ENCODE measurements around the gene ACTRT2. TPM values are rescaled to one million over a fixed set of nuclear protein-coding genes. Genes with fewer than 3 reads are reported as not detected.

Gene ACTRT2
- total and polyA plus RNA-seq, 10 of the 15 experiments (the other 5 are each of a cell fraction or from before 2014, with no cell fraction given), result not detected

- RAD21 ChIA-PET (ENCODE audit: unreplicated experiment), result no interaction called here
- H3K4me2 ChIP-seq (ENCODE audit: control insufficient read depth, insufficient read depth), result no peak overlapping the region
- no peak overlapping the region for H3K27ac ChIP-seq (ENCODE audit: control insufficient read depth, insufficient read depth)
- H2AFZ ChIP-seq (ENCODE audit: control insufficient read depth, low read depth, low read length), result no peak overlapping the region
- intact Hi-C loops (cut with micrococcal nuclease; ENCODE audit: unreplicated experiment) (no loop called here), in situ Hi-C loops (cut with MboI) (no loop called here)
- H3K4me1 ChIP-seq (ENCODE audit: control insufficient read depth, insufficient read depth, low read length), result no peaks in the 10 kb centered on the region
- H3K36me3 ChIP-seq (ENCODE audit: control insufficient read depth in 2 of 2, insufficient read depth in 2 of 2, low read length in 1 of 2), result no peaks in the 10 kb centered on the region
- ATAC-seq (no peak), FAIRE-seq (no peak), DNase-seq (ENCODE audit: low read depth, low spot score) (no peak)
- H3K9ac ChIP-seq (ENCODE audit: control insufficient read depth, insufficient read depth, low read length), result no peak overlapping the region
- SMC1A ChIA-PET (ENCODE audit: uncharacterized antibody, unreplicated experiment), result no interaction called here
- no peaks in the 10 kb centered on the region for H4K20me1 ChIP-seq (ENCODE audit: control insufficient read depth, insufficient read depth)
- no peaks in the 10 kb centered on the region for H3K27me3 ChIP-seq (replicated peaks in 1 of 2; ENCODE audit: control insufficient read depth in 2 of 2, insufficient read depth in 2 of 2, low read length in 1 of 2)
- H3K9me3 ChIP-seq (replicated peaks; ENCODE audit: control insufficient read depth, insufficient read depth, low read length), result no peaks in the 10 kb centered on the region; the same call in 2 of the 3 replicates
- BruUV-seq (replicated peaks), result no TSS peak
- CTCF ChIA-PET, result no interaction called here
- TF ChIP-seq NBN (IDR thresholded peaks at IDR 0.05) (no peak), ZNF274 (IDR thresholded peaks at IDR 0.05; ENCODE audit: insufficient read depth, insufficient read length) (no peak), POU2F2 (IDR thresholded peaks at IDR 0.05; ENCODE audit: borderline replicate concordance, low read depth, low read length) (no peak)
- TF ChIP-seq, protein P1, sequence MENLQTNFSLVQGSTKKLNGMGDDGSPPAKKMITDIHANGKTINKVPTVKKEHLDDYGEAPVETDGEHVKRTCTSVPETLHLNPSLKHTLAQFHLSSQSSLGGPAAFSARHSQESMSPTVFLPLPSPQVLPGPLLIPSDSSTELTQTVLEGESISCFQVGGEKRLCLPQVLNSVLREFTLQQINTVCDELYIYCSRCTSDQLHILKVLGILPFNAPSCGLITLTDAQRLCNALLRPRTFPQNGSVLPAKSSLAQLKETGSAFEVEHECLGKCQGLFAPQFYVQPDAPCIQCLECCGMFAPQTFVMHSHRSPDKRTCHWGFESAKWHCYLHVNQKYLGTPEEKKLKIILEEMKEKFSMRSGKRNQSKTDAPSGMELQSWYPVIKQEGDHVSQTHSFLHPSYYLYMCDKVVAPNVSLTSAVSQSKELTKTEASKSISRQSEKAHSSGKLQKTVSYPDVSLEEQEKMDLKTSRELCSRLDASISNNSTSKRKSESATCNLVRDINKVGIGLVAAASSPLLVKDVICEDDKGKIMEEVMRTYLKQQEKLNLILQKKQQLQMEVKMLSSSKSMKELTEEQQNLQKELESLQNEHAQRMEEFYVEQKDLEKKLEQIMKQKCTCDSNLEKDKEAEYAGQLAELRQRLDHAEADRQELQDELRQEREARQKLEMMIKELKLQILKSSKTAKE (IDR thresholded peaks at IDR 0.05; ENCODE audit: low read depth, poor library complexity, severe bottlenecking), result no peak
- no peak overlapping the region for H3K4me3 ChIP-seq
- POLR2A ChIA-PET, result no interaction called here
- 39% methylated on average over 15 of the region's 15 CpGs for WGBS (ENCODE audit: insufficient coverage, insufficient replicate concordance, low lambda C conversion rate, missing lambda C conversion rate)
- no peaks in the 10 kb centered on the region for H3K79me2 ChIP-seq (ENCODE audit: control insufficient read depth, insufficient read depth, low read length)
These were observed 7.8 kb upstream of the ACTRT2 start for GRCh38 chr1:3013371-3014049.

- POLR2A ChIA-PET, result no interaction called here
- DNase-seq (ENCODE audit: low read depth, low spot score), result no peak
- intact Hi-C loops (cut with micrococcal nuclease; ENCODE audit: unreplicated experiment) (no loop called here), in situ Hi-C loops (cut with MboI) (no loop called here)
- H3K4me1 ChIP-seq (ENCODE audit: control insufficient read depth, insufficient read depth, low read length), result no peaks in the 10 kb centered on the region
- H3K9me3 ChIP-seq (replicated peaks; ENCODE audit: control insufficient read depth, insufficient read depth, low read length), result no peaks in the 10 kb centered on the region; the same call in 2 of the 3 replicates
- no TSS peak for BruUV-seq (replicated peaks)
- no peaks in the 10 kb centered on the region for H3K27me3 ChIP-seq (replicated peaks in 1 of 2; ENCODE audit: control insufficient read depth in 2 of 2, insufficient read depth in 2 of 2, low read length in 1 of 2)
- H3K79me2 ChIP-seq (ENCODE audit: control insufficient read depth, insufficient read depth, low read length), result no peaks in the 10 kb centered on the region
- no peak for FAIRE-seq
- RAD21 ChIA-PET (ENCODE audit: unreplicated experiment), result no interaction called here
- 33% methylated on average over 10 of the region's 10 CpGs for WGBS (ENCODE audit: insufficient coverage, insufficient replicate concordance, low lambda C conversion rate, missing lambda C conversion rate)
- H3K4me2 ChIP-seq (ENCODE audit: control insufficient read depth, insufficient read depth), result no peak overlapping the region
- no peak overlapping the region for H3K27ac ChIP-seq (ENCODE audit: control insufficient read depth, insufficient read depth)
- H3K9ac ChIP-seq (ENCODE audit: control insufficient read depth, insufficient read depth, low read length), result no peak overlapping the region
- SMC1A ChIA-PET (ENCODE audit: uncharacterized antibody, unreplicated experiment), result no interaction called here
- CTCF ChIA-PET, result no interaction called here
- no peak for ATAC-seq
- H2AFZ ChIP-seq (ENCODE audit: control insufficient read depth, low read depth, low read length), result no peak overlapping the region
- H3K36me3 ChIP-seq (ENCODE audit: control insufficient read depth in 2 of 2, insufficient read depth in 2 of 2, low read length in 1 of 2), result no peaks in the 10 kb centered on the region
- no peak overlapping the region for H3K4me3 ChIP-seq
- no peaks in the 10 kb centered on the region for H4K20me1 ChIP-seq (ENCODE audit: control insufficient read depth, insufficient read depth)
- TF ChIP-seq TAF1 (IDR thresholded peaks at IDR 0.05; ENCODE audit: borderline replicate concordance, low read depth, low read length) (no peak), TCF12 (IDR thresholded peaks at IDR 0.05; ENCODE audit: low read depth, low read length) (no peak)
- TF ChIP-seq, protein P2, sequence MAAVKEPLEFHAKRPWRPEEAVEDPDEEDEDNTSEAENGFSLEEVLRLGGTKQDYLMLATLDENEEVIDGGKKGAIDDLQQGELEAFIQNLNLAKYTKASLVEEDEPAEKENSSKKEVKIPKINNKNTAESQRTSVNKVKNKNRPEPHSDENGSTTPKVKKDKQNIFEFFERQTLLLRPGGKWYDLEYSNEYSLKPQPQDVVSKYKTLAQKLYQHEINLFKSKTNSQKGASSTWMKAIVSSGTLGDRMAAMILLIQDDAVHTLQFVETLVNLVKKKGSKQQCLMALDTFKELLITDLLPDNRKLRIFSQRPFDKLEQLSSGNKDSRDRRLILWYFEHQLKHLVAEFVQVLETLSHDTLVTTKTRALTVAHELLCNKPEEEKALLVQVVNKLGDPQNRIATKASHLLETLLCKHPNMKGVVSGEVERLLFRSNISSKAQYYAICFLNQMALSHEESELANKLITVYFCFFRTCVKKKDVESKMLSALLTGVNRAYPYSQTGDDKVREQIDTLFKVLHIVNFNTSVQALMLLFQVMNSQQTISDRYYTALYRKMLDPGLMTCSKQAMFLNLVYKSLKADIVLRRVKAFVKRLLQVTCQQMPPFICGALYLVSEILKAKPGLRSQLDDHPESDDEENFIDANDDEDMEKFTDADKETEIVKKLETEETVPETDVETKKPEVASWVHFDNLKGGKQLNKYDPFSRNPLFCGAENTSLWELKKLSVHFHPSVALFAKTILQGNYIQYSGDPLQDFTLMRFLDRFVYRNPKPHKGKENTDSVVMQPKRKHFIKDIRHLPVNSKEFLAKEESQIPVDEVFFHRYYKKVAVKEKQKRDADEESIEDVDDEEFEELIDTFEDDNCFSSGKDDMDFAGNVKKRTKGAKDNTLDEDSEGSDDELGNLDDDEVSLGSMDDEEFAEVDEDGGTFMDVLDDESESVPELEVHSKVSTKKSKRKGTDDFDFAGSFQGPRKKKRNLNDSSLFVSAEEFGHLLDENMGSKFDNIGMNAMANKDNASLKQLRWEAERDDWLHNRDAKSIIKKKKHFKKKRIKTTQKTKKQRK (IDR thresholded peaks at IDR 0.05; ENCODE audit: low read depth, low read length), result no peak
- TF ChIP-seq, protein P1 (IDR thresholded peaks at IDR 0.05; ENCODE audit: low read depth, poor library complexity, severe bottlenecking), result no peak
These were observed 7.2 kb upstream of the ACTRT2 start for GRCh38 chr1:3014050-3014440.

All from GM12878 (cell line).